Esophagus squamous epithelium (tissue), 4 donors: ENCODE results near the gene DLGAP4.

Experiments used
- CTCF ChIP-seq, 6 experiments: fragments of 450-650 bp in 4 of 6; fragments of 200-600 bp in 2 of 6; sonication (generic) in 2 of 6; IDR thresholded peaks; one replicate each; pipeline ENCODE4 v1.5.1; 2016 to 2019; ENCODE audit warnings: antibody characterized with exemption in 6 of 6, mild to moderate bottlenecking in 4 of 6, moderate library complexity in 4 of 6
- POLR2A ChIP-seq, 4 donors: fragments of 450-650 bp; IDR thresholded peaks; one replicate each; pipeline ENCODE4 v1.6.1; 2017; ENCODE audit warnings: antibody characterized with exemption in 4 of 4, mild to moderate bottlenecking in 4 of 4, moderate library complexity in 3 of 4

- TF ChIP-seq CTCF (IDR thresholded peaks at IDR 0.05) (no peak), POLR2A (IDR thresholded peaks at IDR 0.05) (no peak)
These were observed 34.2 kb upstream of the DLGAP4 start for GRCh38 chr20:36271639-36272546.
